GM21367 (cell line): ENCODE measurements around the gene MRPL38.
"Not testable (repeated sequence)": the region's sequence is repeated elsewhere in the genome, so short reads cannot be mapped to it uniquely, and the experiment has no call there.

Experiments
- ATAC-seq: cut with Tn5 transposase; IDR thresholded peaks from one replicate; pipeline ENCODE4 v1.9.1; 2021; ENCODE audit not compliant: unreplicated experiment

The MRPL38 gene

DNA sequence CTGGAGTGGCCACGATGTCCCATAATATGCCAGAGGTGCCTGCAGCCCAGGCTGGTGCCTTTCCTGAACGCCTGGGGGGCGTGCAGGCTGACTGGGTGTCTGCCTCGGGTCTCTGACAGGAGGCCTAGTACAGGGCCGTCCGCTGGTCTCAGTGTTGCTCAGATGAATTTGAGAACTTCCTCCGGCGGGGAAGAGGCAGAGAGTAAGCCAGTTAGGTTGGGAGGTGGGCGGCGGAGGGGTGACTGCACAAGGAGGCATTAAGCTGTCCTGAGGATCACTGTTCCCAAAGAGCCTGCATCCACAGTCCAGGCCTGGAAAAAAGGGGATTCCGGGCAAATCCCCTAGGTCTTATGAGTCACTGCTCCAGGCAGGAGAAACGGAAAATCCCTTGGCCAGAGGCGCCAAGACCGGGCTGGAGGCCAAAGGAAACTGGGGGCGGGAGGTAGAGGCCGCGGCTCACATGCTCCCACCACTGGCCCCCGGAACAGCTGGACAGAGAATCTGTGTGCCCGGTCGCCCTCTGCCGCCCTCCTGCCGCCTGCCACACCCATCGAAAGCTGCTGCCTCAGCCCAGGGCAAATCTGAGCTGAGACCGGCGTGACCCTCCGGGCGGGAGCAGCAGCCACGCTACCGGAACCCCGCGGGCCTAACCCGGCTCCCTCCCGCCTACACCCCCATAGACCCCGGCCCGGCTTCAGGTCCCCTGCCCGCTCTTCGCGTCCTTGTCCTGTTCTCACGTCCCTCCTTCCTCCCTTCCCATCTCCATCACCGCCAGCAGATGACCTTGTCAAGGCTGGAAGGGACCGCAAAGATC is 27.5 kb downstream of the MRPL38 start:
- ATAC-seq: no peak

DNA sequence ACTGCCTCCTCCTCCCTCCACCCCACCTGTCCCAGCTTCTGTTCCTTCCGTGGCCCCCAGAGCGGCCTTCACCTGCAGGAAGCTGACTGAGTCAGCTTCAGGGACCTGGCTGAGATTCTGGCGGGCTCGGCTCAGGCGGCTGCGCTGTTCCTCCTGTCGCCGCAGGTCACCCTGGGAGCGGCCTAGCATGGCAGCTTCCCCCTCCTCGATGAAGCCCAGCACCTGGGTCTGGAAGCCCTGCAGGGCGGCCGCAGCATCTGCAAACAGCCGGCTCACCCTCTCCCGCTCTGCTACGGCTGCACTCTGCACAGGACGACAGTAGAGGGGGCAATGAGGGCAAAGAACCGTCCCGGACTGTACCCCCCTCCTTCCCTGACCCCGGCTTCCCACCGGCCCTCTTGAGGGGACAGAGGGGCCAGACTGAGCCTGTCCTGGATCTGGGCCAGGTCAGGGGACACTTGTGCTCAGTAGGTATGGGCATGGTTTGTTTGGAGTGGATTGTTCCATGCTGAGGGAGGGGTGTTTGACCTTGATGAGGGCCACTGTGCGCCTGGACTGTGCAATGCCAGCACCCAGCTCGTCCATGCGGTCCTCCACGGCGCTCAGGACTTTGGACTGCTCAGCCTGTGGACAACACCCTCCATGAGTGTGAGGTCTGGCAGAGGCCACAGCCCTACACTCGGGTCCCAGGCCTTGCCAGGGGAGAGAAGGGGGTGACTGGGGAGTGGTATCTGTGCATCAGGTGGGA is 28.3 kb downstream of the MRPL38 start:
- ATAC-seq: no peak

DNA sequence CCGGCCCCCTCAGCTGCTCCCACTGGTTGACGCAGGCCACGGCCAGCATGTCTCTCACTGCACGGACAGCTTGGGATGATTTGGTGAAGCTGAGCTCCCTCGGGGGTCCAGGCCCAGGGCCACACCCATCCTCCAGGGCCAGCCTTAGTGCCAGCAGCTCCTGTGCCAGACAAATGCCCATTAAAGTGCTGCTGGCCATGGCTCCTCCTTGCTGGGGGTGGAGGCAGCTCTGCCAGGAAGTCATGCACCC is 28.8 kb downstream of the MRPL38 start:
- no peak for ATAC-seq

DNA sequence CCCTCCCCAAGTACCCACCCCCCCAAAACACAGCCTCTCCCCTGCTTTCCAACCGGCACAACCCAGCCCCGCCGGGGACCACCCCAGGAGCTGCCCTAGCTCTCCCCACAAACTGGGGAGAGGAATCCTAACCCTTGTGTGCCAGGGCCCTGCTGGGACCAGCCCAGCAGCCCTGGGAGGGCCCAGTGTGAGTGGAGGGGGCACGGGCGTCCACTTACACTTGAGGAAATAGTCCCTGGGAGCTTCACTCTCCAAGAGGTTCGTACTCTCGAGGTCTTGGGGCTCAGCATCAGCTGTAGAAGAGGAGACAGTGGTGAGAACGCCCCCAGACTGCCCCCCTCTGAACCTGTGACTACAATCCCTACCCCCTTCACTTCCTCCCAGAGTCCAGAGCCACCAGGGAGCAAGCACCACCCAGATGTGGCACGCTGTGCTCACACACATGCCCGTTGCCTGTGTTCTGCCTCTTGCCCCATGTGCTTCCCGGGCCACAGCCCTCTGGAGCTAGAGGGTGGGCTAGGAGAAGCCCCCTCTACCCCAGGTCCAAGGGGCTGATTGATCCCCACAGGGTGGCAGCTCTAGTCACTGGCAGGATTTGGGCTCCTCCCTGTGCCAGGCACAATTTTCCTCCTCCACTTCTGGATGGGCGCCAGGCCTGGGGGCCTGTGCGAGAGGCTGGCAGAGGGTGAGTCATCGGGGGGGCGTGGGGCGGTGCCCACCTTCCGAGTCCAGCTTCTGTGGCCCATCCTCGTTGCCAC is 29.3 kb downstream of the MRPL38 start:
- ATAC-seq: no peak

DNA sequence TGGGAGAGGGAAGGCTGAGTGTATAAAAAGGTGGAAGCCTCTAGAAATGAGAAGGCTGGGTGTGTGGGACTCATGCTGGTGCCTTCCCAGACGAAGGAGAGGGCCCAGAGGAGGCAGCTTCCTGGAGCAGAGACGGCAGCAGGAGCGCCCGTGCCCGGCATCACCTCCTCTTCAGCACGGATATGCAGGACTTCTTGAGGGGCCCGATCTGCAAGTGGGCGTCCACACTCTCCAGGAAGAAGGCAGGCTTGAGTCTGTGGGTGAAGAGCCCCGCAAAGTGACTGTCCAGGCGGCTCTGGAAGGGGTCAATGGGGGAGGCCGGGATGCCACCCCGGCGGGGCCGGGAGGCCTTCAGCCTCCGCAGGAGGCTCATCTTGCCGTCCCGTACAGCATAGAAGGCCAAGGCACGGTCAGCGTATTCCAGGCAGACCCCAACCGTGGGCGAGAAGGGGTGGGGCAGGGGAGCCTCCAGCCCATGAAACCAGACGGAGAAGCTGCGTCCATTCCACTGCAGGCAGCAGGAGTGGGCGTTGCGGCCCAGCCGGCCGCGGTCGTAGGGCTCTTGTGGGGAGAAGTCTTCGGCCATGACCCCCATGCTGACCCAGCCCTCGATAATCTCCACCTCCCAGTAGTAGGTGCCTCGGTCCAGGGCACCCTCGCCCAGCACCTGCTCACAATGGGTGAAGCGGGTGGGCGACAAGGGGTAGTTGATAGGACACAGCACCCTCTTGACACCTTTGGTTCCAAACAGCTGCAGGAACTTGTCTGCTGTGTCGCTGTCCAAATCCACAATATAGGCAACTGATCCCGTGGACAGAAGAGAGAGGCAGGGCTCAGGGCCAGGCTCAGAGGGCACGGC is 30.1 kb downstream of the MRPL38 start:
- ATAC-seq: no peak

DNA sequence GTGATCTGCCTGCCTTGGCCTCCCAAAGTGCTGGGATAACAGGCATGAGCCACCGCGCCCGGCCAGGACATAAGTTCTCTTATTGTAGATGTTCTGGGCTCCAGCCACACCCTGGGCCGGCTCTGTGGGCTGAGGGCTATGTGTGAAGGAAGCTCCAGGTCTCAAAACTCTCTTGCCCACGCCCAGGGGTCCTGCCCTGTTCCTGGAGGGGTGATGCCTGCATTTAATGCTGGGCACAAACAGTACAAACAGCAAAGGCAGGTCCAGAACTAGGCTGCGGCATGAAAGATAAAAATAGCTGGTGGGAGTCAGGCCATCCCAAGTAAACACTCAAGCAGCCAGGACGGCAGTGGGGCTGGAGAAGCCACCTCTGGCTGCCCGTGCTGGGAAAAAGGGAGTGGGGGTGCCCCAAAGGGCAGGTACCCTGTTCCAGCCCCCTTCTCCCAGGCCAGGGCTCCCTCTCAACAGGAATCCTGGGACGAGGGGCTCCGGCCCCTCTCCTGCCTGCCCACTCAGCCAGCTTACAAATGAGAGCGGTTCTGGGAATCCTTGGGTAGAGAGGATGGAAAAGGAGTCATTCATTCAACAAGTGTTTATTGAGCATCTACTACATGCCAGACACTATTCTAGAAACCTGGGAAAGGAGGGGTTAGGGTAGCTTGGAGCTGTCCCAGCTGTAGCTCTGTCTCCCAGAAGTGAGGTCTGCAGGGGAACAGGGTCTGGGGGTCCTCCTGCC is 30.9 kb downstream of the MRPL38 start:
- no peak for ATAC-seq

DNA sequence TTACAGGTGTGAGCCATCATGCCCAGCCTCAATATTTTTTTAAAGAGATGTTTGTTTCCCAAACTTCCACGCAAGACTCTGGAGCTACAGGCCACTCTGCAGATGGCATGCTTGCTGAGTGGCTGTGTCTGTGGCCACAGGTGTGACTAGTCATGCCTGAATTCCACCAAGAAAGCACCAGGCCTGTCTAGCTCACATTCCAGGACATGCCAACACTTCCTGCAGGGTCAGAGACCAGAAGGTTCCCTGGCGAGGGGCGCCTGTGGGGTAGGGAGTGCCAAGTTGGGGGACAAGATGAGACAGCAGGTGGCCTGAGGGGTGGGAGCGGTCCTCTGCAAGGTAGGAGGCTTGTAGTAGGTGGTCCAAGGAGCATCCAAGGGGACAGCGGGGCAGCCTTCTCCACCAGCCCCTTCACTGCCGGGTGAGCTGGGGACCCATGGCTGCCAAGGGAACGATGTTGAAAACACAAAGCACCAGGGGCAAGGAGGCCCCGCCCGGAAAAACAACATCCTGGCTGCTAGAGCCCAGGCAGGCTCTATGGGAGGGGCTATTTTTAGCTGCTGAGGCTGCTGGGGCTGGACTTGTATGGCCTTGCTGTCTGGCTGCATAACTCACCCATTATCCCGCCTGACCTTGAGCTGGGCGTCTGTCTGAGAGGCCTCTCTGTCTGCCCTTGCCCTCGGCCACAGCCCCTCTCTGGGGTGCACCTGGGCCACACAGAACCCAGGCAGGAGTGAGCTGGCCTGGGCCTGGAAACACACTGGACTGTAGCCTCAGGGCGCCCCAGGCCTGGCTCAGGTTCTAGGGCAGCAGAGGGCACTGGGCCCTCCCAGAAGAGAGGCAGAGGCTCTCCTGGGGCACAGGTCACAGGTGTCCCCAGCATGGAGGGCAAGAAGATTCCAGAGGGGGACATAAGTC is 32.0 kb downstream of the MRPL38 start:
- ATAC-seq: no peak

DNA sequence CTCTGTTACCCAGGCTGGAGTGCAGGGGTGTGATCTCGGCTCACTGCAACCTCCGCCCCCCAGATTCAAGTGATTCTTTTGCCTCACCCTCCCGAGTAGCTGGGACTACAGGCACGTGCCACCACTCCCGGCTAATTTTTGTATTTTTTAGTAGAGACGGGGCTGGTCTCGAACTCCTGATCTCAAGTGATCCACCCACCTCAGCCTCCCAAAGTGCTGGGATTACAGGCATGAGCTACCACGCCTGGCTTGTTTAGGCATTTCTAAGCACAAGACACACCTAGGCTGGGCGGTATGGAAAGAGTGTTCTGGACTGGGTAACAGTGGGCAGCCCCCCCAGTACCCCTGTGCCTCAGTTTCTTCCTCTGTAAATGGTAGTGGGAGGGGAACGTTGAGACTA is 34.5 kb downstream of the MRPL38 start:
- not testable (repeated sequence) for ATAC-seq

DNA sequence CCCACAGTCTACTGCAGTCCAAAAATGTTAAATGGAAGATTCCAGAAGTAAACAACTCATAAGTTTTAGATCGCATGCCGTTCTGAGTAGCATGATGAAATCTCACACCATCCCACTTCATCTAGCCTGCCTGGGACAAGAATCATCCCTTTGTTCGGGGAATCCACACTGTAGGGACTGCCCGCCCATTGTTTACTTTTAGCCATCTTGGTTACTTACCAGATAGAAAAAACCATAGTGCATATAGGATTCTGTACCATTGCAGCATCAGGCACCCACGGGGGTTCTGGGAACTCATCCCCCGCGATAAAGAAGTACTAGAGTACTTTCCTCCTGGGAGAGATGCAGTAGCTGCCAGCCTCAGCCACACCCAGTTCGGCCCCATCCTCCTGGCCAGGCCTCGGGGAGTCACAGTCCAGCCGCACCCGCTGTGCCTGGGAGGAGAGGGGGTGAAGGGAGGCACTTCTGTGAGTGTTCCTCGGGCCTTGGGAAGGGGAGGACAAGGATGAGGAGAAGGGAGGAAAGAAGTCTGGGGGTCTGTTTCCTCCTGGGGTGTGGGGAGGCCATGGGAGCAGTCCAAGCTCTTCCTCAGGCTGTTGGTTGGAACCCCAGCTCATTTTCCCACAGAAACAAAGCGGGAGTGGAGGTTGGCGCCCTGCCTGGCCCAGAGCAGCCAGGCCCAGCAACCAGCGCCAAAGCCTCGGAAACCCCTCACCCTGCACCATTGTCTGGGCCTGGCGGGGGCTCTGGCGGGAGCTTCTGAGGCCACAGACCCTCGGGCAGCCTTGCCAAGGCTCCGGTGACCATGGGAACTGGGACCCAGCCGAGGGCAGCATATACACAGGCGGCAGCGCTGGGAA is 35.2 kb downstream of the MRPL38 start:
- no peak for ATAC-seq

DNA sequence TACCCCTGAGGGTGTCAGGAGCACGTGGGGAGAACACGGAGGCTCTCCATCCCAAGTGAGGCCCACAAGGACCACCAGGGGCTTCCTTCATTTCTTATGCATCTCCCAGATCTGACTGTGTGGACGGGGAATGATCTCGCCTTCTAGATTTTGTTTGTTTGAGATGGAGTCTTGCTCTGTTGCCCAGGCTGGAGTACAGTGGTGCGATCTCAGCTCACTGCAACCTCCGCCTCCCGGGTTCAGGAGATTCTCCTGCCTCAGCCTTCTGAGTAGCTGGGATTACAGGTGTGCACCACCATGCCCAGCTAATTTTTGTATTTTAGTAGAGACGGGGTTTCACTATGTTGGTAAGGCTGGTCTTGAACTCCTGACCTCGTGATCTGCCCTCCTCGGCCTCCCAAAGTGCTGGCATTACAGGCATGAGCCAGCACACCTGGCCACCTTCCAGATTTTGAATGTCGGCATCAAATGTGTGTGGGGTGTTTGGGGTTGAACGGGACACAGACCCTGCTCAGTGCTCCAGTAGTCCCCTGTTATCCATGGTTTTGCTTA is 35.9 kb downstream of the MRPL38 start:
- not testable (repeated sequence) for ATAC-seq

DNA sequence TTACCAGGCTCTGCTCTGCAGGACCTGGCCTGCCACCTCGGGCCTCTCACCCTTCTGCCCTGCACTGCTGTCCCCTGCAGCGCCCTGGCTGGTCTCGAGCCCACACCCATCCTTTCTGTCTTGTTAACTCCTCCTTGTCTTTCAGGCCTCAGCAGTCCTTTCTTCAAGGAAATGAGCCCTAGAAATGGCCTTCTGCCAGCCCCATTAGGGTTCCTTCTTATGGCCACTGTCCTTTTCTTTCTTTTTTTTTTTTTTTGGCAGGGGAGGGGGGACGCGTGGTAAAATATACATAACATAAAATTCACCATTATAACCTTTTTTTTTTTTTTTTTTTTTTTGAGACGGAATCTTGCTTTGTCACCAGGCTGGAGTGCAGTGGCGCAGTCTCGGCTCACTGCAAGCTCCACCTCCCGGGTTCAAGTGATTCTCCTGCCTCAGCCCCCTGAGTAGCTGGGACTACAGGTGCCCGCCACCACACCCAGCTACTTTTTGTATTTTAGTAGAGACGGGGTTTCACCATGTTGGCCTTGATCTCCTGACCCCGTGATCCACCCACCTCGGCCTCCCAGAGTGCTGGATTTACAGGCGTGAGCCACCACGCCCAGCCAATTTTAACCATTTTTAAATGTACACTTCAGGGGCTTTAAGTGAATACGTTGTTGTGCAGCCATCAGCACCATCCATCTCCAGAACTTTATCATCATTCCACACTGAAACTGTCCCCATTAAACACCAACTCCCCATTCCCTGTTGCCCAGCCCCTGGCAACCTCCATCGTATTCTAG is 39.1 kb downstream of the MRPL38 start:
- not testable (repeated sequence) for ATAC-seq

DNA sequence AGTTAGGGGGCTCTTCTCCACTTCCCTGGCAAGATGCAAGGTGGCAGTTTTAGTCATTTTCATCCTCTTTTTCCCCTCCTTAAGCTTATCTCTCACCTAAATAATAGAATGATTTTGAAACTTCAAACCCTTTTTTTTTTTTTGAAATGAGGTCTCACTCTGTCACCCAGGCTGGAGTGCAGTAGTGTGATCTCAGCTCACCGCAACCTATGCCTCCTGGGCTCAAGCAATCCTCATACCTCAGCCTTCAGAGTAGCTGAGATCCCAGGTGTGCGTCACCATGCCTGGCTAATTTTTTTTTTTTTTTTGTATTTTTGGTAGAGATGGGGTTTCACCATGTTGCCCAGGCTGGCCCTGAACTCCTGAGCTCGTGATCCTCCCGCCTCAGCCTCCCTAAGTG is 39.8 kb downstream of the MRPL38 start:
- peak; percentile 25 for ATAC-seq

DNA sequence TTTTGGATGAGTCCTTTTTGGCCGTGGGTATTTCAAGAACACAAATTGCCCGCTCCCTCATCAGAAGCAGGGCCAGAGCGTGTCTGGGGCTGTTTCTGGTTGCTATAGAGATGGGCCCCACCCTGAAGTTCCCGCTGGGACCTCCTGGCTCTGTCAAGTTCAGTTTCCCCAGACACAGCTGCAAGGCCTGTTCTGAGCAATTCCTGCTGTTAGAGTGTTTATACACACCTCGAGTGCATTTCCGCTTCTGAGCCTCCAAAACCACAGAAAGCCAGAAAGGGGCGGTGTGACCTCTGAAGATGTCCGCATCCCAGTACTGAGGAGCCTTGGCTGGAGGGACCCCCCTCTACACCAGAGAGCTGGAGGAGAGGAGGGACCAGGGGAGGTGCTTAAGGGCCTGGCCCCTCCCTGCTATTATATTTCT is 40.2 kb downstream of the MRPL38 start:
- peak; percentile 81 for ATAC-seq

DNA sequence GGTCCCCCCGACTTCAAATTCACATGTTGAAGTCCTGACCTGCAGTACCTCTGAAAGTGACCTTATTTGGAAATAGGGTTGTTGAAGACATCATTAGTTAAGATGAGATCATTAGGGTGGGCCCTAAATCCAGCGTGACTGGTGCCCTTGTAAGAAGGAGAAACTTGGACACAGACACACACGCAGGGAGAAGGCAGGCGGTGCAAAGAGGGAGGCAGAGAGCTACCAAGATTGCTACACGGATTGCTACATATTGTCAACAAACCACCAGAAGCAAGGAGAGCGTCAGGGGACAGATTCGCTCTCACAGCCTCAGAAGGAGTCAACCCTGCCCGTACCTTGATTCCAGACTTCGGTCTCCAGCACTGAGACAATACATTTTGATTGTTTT is 42.8 kb downstream of the MRPL38 start:
- ATAC-seq: no peak

DNA sequence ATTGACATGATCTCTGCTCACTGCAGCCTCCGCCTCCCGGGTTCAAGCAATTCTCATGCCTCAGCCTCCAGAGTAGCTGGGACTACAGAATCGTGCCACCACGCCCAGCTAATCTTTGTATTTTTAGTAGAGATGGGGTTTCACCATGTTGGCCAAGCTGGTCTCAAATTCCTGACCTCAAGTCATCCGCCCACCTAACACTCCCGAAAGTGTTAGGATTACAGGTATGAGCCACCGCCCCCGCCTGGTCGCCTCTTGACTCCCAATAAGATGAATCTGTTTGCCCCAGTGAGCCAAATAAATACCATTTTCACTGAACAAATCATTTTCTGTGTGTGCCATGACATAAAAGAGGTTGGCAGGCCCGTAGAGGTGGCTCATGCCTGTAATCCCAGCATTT is 45.3 kb downstream of the MRPL38 start:
- not testable (repeated sequence) for ATAC-seq

DNA sequence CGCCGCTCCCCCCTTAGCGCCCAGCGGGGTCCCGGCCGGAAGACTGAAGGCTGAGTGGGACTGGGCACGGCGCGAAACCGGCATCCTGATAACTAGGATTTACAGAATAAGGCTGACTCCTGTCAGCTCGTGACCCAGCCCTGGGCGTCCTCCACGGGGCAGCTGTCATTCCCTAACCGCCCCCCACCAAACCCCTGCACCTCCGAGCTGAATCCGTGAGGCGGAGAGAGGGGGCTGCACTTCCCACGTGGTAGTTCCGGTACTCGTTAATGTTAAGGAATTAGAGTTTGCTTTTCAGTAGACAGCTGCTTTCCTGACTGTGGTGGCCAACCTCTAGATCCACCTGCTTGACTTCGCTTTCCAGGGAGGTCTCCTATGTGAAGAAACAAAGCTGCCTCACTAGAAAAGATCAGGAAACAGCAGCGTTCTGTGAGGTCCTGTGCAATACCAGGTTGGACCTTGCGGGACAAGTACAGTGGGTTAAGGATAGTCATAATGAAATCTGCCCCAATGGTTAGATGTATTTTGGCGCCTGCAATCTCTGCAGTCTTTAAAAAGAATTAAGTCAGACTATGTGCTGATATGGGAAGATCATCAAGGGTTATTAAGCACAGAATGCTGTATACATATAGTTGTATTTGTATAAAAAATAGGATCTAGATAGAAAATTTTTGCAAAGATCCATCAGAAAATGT is 48.5 kb downstream of the MRPL38 start:
- ATAC-seq: peak; percentile 1
